Tibial nerve (tissue), 4 donors: Measurements from ENCODE around the gene ENOX1. TPM values are rescaled to one million over a fixed set of nuclear protein-coding genes. Genes with fewer than 3 reads are reported as not detected.

ENCODE experiments used
- DNase-seq, 2 donors: peaks; one replicate each; pipeline ENCODE4 v3.0.0-alpha.2; 2019; ENCODE audit warnings: low spot score in 2 of 2
- H3K27ac ChIP-seq, 4 donors: fragments of 200-600 bp; sonication (generic) in 3 of 4; one replicate each; pipeline ENCODE4 v1.5.1; 2017 to 2019; ENCODE audit warnings: mild to moderate bottlenecking in 1 of 4
- H3K27me3 ChIP-seq, 2 donors: fragments of 200-600 bp; sonication (generic) in 1 of 2; one replicate each; pipeline versions ENCODE4 v1.5.1 to v1.6.0; 2017 to 2019
- H3K36me3 ChIP-seq, 3 donors: fragments of 200-600 bp; sonication (generic); one replicate each; pipeline ENCODE4 v1.5.1; 2018 to 2019
- H3K4me1 ChIP-seq, 4 donors: fragments of 200-600 bp; sonication (generic) in 3 of 4; one replicate each; pipeline ENCODE4 v1.5.1; 2017 to 2019
- H3K4me3 ChIP-seq, 4 donors: fragments of 200-600 bp; sonication (generic) in 3 of 4; one replicate each; pipeline ENCODE4 v1.5.1; 2017 to 2019; ENCODE audit warnings: mild to moderate bottlenecking in 1 of 4, moderate library complexity in 1 of 4
- H3K9me3 ChIP-seq, 4 donors: fragments of 200-600 bp; sonication (generic) in 3 of 4; one replicate each; pipeline ENCODE4 v1.5.1; 2017 to 2019
- EP300 ChIP-seq, 2 donors: sonication (generic); formaldehyde crosslinking; IDR thresholded peaks; one replicate each; pipeline ENCODE4 v1.6.1; 2017; ENCODE audit warnings: antibody characterized with exemption in 2 of 2, mild to moderate bottlenecking in 1 of 2
- POLR2A ChIP-seq, 2 donors: fragments of 450-650 bp; IDR thresholded peaks; one replicate each; pipeline ENCODE4 v1.6.1; 2017; ENCODE audit warnings: antibody characterized with exemption in 2 of 2, mild to moderate bottlenecking in 2 of 2, moderate library complexity in 2 of 2
- WGBS, 2 donors: methylation state at CpG; one replicate each; pipeline ENCODE4 v1.1.5; 2018; 5-methylcytosine and 5-hydroxymethylcytosine counted together
- total RNA-seq, 4 donors: library from RNA; depleted of rRNA; stranded (reverse); fragments of >200 nt; gene quantifications; one replicate each; pipeline ENCODE4 v1.1.0, GENCODE V29; 2016
- TF ChIP-seq, protein P1 (sequence below), 5 experiments: fragments of 200-600 bp in 3 of 5; fragments of 450-650 bp in 2 of 5; sonication (generic) in 3 of 5; IDR thresholded peaks; one replicate each; pipeline ENCODE4 v1.5.1; 2016 to 2019; ENCODE audit warnings: antibody characterized with exemption in 5 of 5, mild to moderate bottlenecking in 3 of 5, moderate library complexity in 2 of 5

The ENOX1 gene
- total RNA-seq, 4 donors from 2014 or later: 2.6 to 8.2 (median 4.6) TPM

DNA sequence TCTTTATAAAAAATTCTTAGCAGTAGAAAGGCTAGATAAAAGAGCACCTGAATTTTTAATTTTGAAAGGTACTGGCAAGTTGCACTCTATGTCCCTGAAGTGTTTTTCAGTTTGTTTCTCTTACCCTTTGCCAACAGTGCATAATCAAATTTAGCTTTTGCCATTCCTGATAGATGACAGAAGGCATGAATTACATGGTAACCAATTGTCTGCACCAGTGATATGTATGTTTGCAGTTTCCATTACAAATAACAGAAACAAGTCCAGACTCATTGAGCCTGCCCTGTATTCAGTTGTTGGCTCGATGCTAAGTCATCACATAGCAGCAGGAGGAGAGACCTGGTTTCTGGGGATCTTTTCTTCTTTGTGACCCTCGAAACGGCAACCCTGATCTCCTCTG is 453.6 kb downstream of the ENOX1 start:
- Histone ChIP-seq H3K27me3 (no peaks in the 10 kb centered on the region), H3K4me1 (peaks cover 0 to 9% (median 0%) of the 10 kb centered on the region in 4 donors), H3K27ac (no peak overlapping the region), H3K9me3 (no peaks in the 10 kb centered on the region), H3K4me3 (no peak overlapping the region), H3K36me3 (no peaks in the 10 kb centered on the region)
- DNase-seq: no peak
- 74 to 89% methylated on average over 3 of the region's 3 CpGs for WGBS, 2 donors
- no peak for TF ChIP-seq EP300 (IDR thresholded peaks at IDR 0.05)
- TF ChIP-seq, protein P1, sequence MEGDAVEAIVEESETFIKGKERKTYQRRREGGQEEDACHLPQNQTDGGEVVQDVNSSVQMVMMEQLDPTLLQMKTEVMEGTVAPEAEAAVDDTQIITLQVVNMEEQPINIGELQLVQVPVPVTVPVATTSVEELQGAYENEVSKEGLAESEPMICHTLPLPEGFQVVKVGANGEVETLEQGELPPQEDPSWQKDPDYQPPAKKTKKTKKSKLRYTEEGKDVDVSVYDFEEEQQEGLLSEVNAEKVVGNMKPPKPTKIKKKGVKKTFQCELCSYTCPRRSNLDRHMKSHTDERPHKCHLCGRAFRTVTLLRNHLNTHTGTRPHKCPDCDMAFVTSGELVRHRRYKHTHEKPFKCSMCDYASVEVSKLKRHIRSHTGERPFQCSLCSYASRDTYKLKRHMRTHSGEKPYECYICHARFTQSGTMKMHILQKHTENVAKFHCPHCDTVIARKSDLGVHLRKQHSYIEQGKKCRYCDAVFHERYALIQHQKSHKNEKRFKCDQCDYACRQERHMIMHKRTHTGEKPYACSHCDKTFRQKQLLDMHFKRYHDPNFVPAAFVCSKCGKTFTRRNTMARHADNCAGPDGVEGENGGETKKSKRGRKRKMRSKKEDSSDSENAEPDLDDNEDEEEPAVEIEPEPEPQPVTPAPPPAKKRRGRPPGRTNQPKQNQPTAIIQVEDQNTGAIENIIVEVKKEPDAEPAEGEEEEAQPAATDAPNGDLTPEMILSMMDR (IDR thresholded peaks at IDR 0.05): no peak
- TF ChIP-seq POLR2A (IDR thresholded peaks at IDR 0.05): no peak

DNA sequence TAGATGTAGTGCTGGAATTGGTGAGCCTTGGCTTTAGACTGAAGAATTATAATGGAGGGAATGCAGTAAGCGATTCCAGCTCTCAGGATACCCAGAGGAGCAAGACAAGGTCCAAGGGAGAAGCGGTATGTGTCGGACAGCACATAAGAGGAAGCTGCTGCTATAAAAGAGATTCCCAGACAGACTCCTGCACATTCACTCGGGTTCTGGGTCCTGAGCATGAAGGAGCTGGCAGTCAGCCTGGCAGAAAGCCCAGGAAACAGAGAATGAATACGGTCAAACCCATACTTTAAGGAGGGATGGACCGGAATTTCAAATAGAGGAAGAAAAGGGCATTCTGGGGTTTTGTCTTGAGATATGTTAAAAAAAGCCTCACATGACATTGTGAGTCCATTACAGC is 455.1 kb downstream of the ENOX1 start:
- H3K4me1 ChIP-seq: peaks cover 0 to 9% (median 0%) of the 10 kb centered on the region in 4 donors
- no peak for TF ChIP-seq POLR2A (IDR thresholded peaks at IDR 0.05)
- H3K27me3 ChIP-seq: no peaks in the 10 kb centered on the region
- no peaks in the 10 kb centered on the region for H3K36me3 ChIP-seq
- H3K4me3 ChIP-seq: no peak overlapping the region
- 20 to 39% methylated on average over 6 of the region's 6 CpGs for WGBS, 2 donors
- no peak for DNase-seq
- no peaks in the 10 kb centered on the region for H3K9me3 ChIP-seq
- H3K27ac ChIP-seq: no peak overlapping the region

DNA sequence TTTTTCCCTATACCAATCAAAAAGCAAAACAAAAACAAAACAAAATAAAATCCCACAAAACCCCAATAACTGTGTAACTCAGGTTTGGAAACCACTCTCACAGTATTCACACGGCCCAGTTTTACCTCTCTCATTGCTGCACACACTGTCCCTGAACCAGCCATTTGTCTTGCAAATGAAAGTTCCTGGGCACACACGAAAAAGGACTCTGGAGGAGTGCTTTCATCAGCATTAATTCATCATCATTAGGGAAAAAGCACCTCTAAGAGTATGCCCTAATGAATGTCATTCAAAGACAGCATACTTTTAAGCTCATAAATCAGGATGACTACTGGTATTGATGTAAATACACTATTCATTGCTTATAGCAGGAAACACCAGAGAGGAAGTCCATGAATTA is 457.1 kb downstream of the ENOX1 start:
- WGBS, 2 donors: 80 to 89% methylated on average over 2 of the region's 2 CpGs
- Histone ChIP-seq H3K27ac (no peak overlapping the region), H3K4me3 (no peak overlapping the region), H3K27me3 (no peaks in the 10 kb centered on the region), H3K36me3 (no peaks in the 10 kb centered on the region), H3K9me3 (no peaks in the 10 kb centered on the region), H3K4me1 (peaks cover 0 to 9% (median 0%) of the 10 kb centered on the region in 4 donors)
- TF ChIP-seq, protein P1 (IDR thresholded peaks at IDR 0.05): no peak
- TF ChIP-seq POLR2A (IDR thresholded peaks at IDR 0.05): no peak
- no peak for TF ChIP-seq EP300 (IDR thresholded peaks at IDR 0.05)
- no peak for DNase-seq

DNA sequence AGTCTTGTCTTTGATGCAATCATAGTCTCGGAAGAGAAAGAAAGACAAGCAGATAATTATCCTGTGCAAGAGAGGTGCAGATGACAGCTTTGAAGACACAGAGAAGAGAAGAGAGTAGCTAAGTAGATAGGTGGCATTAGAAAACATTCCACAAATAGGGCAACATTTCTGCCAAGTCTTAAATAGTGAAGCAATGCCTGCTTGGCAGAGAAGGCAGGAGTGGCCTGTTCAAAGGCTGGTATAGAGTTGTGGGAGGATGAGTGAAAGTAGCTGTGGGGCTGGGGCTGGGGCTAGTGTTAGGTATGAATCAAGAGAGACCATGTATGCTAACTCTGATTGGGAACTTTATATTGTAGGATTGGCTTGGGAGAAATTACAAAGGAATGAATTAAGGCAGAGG is 457.9 kb downstream of the ENOX1 start:
- DNase-seq: no peak
- no peak overlapping the region for H3K27ac ChIP-seq
- WGBS, 2 donors: 93 to 97% methylated on average over 1 of the region's 1 CpG
- H3K4me1 ChIP-seq: peaks cover 0 to 9% (median 0%) of the 10 kb centered on the region in 4 donors
- H3K27me3 ChIP-seq: no peaks in the 10 kb centered on the region
- H3K36me3 ChIP-seq: no peaks in the 10 kb centered on the region
- H3K9me3 ChIP-seq: no peaks in the 10 kb centered on the region
- TF ChIP-seq EP300 (IDR thresholded peaks at IDR 0.05): no peak
- TF ChIP-seq, protein P1 (IDR thresholded peaks at IDR 0.05): no peak
- no peak for TF ChIP-seq POLR2A (IDR thresholded peaks at IDR 0.05)
- H3K4me3 ChIP-seq: no peak overlapping the region

DNA sequence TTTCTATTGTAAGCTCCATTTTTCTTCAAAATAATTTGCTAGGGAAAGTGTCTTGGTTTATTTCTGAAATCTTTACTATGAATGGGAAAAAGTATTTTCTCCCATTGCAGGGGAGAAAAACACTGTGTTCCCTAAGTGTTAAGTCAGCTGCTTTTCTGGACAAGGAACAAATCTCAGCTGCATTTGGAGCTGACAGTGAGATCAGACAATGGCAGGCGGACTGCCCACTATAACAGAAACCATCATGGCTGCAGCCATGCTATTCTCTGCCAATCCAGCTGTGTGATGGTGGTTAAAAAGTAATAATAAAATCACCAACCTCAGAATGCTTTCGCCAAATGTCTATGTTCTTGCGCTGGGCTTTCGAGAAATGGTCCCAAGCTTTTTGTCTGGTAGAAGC is 460.7 kb downstream of the ENOX1 start:
- no peaks in the 10 kb centered on the region for H3K36me3 ChIP-seq
- no peaks in the 10 kb centered on the region for H3K9me3 ChIP-seq
- WGBS, 2 donors: 92 to 96% methylated on average over 4 of the region's 4 CpGs
- no peaks in the 10 kb centered on the region for H3K4me1 ChIP-seq
- H3K27ac ChIP-seq: no peak overlapping the region
- no peak for DNase-seq
- no peaks in the 10 kb centered on the region for H3K27me3 ChIP-seq
- H3K4me3 ChIP-seq: no peak overlapping the region
- TF ChIP-seq, protein P1 (IDR thresholded peaks at IDR 0.05): no peak
- no peak for TF ChIP-seq POLR2A (IDR thresholded peaks at IDR 0.05)
- TF ChIP-seq EP300 (IDR thresholded peaks at IDR 0.05): no peak

DNA sequence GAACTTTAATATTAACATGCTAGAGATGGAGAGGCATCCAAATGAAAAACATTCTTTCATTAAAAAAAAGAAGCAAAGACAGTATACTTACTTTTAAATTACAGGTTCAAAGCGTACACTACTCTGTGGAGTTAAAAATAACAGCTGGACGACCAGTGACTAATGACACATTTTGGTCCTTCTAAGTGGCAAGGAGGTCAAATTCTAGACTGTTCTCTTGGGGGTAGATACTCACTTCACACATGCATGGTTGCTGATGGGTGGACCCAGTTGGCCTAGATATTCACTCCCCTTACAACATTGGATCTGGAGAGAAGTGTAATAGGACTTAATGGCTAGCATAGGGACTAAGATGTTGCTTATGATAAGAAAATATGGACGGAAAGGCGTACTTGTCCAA is 461.1 kb downstream of the ENOX1 start:
- Histone ChIP-seq H3K27me3 (no peaks in the 10 kb centered on the region), H3K27ac (no peak overlapping the region), H3K9me3 (no peaks in the 10 kb centered on the region), H3K4me3 (no peak overlapping the region), H3K4me1 (no peaks in the 10 kb centered on the region), H3K36me3 (no peaks in the 10 kb centered on the region)
- TF ChIP-seq EP300 (IDR thresholded peaks at IDR 0.05) (no peak), POLR2A (IDR thresholded peaks at IDR 0.05) (no peak)
- 82 to 84% methylated on average over 4 of the region's 4 CpGs for WGBS, 2 donors
- no peak for DNase-seq
